ENCODE measurements around the gene SRRM1.
"Not testable (repeated sequence)": the region's sequence is repeated elsewhere in the genome, so short reads cannot be mapped to it uniquely, and the experiment has no call there.

The SRRM1 gene

DNA sequence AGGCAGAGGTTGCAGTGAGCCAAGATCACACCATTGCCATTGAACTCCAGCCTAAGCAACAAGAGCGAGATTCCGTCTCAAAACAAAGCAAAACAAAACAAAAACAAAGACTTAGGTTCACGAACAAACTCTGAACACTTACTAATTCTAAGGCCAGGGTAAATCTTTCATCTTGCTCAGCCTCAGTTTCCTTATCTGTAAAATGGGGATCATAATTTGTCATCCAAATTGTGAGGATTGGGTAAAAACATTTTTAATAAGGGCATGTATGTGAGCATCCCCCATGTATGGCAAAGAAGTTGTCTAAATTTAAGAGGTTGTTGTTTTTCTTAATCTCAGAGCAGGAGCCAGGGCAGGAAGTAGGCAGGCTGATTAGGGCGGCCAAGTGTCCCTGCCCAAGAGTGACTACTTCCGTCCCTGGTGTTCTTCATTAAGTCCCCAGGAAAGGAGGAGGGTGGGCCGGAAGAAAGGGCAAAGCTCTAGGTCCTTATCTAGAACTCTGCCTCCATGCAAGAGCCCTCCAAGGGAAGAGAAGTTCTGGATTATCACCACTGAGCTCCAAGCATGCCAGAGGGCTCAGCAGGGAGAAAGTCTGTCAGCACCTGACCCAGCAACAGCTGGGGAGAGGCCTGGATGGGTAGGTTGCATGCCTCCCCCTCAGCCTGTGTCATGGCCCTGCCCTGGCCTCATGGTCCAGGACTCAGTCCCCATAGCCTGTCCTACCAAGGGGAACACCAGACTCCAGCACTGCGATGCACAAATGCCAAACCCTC is 52.3 kb downstream of the SRRM1 start:
- no peak overlapping the region for H3K27ac Mint-ChIP-seq

GRCh38 chr1:24696041-24696755 is 53.1 kb downstream of the SRRM1 start:
- Mint-ChIP-seq H3K9me3 (no peaks in the 10 kb centered on the region), H3K4me3 (no peak overlapping the region), H3K36me3 (ENCODE audit: low read depth) (no peaks in the 10 kb centered on the region), H3K27me3 (ENCODE audit: low read depth) (peaks cover 4% of the 10 kb centered on the region), H3K4me1 (ENCODE audit: low read depth) (peaks cover 9% of the 10 kb centered on the region), H3K27ac (no peak overlapping the region)

More for the DNA sequence above, 52.3 kb downstream of the SRRM1 start:
- H3K4me3 Mint-ChIP-seq = no peak overlapping the region
- no peaks in the 10 kb centered on the region for H3K9me3 Mint-ChIP-seq
- H3K27me3 Mint-ChIP-seq (ENCODE audit: low read depth) = peaks cover 4% of the 10 kb centered on the region
- no peaks in the 10 kb centered on the region for H3K36me3 Mint-ChIP-seq (ENCODE audit: low read depth)
- peaks cover 9% of the 10 kb centered on the region for H3K4me1 Mint-ChIP-seq (ENCODE audit: low read depth)

DNA sequence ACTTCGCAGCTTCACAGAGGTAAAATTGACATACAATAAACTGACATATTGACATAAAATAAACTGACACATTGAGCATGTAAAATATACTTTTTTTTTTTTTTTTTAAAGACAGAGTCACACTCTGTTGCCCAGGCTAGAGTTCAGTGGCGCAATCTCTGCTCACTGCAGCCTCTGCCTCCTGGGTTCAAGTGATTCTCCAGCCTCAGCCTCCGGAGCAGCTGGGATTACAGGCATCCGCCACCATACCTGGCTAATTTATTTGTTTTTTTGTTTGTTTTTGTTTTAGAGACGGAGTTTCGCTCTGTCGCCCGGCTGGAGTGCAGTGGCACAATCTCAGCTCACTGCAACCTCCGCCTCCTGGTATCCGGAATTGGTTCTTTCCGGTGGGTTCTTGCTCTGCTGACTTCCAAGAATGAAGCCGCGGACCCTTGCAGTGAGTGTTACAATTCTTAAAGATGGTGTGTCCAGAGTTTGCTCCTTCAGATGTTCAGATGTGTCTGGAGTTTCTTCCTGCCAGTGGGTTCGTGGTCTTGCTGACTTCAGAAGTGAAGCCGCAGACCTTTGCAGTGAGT is 53.7 kb downstream of the SRRM1 start:
- no peak overlapping the region for H3K4me3 Mint-ChIP-seq
- H3K4me1 Mint-ChIP-seq (ENCODE audit: low read depth) = peaks cover 9% of the 10 kb centered on the region
- no peaks in the 10 kb centered on the region for H3K36me3 Mint-ChIP-seq (ENCODE audit: low read depth)
- peaks cover 4% of the 10 kb centered on the region for H3K27me3 Mint-ChIP-seq (ENCODE audit: low read depth)
- no peak overlapping the region for H3K27ac Mint-ChIP-seq
- H3K9me3 Mint-ChIP-seq = no peaks in the 10 kb centered on the region

- H3K4me3 Mint-ChIP-seq; H3K27ac Mint-ChIP-seq; H3K4me1 Mint-ChIP-seq (ENCODE audit: low read depth); H3K36me3 Mint-ChIP-seq (ENCODE audit: low read depth); H3K9me3 Mint-ChIP-seq; H3K27me3 Mint-ChIP-seq (ENCODE audit: low read depth): not testable (repeated sequence)
These were observed 54.4 kb downstream of the SRRM1 start for GRCh38 chr1:24697453-24698001.

- not testable (repeated sequence) for H3K27me3 Mint-ChIP-seq (ENCODE audit: low read depth); H3K9me3 Mint-ChIP-seq; H3K4me3 Mint-ChIP-seq; H3K4me1 Mint-ChIP-seq (ENCODE audit: low read depth); H3K27ac Mint-ChIP-seq; H3K36me3 Mint-ChIP-seq (ENCODE audit: low read depth)
These were observed 55.2 kb downstream of the SRRM1 start for GRCh38 chr1:24698326-24698725.

- no peaks in the 10 kb centered on the region for H3K36me3 Mint-ChIP-seq (ENCODE audit: low read depth)
- no peaks in the 10 kb centered on the region for H3K9me3 Mint-ChIP-seq
- no peaks in the 10 kb centered on the region for H3K27me3 Mint-ChIP-seq (ENCODE audit: low read depth)
- H3K4me3 Mint-ChIP-seq = no peak overlapping the region
- peaks cover 8% of the 10 kb centered on the region for H3K4me1 Mint-ChIP-seq (ENCODE audit: low read depth)
- H3K27ac Mint-ChIP-seq = no peak overlapping the region
These were observed 56.5 kb downstream of the SRRM1 start for GRCh38 chr1:24699628-24700027.

DNA sequence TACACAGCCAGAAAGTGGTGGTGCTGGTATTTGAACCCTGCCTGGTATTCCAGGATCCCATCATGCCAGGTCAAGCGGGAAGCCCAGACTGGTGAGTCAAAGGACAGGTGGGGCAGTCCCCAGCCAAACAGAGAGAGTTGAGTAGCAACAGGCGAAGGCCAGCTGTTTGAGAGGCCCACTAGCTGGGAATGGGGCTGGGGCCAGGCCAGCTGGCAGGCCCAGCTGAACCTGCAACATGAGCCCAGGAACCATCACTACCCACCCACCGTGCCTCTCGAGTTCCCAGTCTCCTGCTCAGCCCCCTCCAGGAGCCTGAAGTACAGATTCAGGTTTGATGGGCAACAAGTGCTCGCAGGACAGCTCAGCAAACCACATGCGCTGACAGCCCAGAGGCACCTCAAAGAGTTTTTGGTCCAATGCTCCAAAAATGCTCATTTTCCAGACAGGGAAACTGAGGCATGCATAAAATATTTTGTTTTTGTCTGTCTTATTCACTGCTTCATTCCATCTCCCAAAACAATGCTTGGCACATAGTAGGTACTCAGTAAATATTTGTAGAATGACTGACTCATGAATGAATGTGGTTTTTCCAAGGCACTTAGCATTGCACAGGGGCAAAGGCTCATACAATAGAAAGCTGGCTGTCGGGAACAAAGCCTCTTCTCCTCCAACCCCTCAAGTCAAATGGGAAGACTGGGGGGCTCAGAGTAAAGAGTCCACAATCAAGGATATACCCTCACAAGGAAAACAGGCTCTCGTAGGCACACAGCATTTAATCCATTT is 59.6 kb downstream of the SRRM1 start:
- peaks cover 7% of the 10 kb centered on the region for H3K4me1 Mint-ChIP-seq (ENCODE audit: low read depth)
- H3K27ac Mint-ChIP-seq = no peak overlapping the region
- H3K9me3 Mint-ChIP-seq = no peaks in the 10 kb centered on the region
- H3K4me3 Mint-ChIP-seq = no peak overlapping the region
- H3K36me3 Mint-ChIP-seq (ENCODE audit: low read depth) = no peaks in the 10 kb centered on the region
- no peaks in the 10 kb centered on the region for H3K27me3 Mint-ChIP-seq (ENCODE audit: low read depth)

- Mint-ChIP-seq H3K27ac (peak overlapping the region; percentile 49), H3K36me3 (ENCODE audit: low read depth) (no peaks in the 10 kb centered on the region), H3K27me3 (ENCODE audit: low read depth) (no peaks in the 10 kb centered on the region), H3K4me3 (no peak overlapping the region), H3K4me1 (ENCODE audit: low read depth) (peaks cover 13% of the 10 kb centered on the region), H3K9me3 (no peaks in the 10 kb centered on the region)
These were observed 61.5 kb downstream of the SRRM1 start for GRCh38 chr1:24704411-24705259.

GRCh38 chr1:24705260-24706073 is 62.4 kb downstream of the SRRM1 start:
- H3K4me3 Mint-ChIP-seq = peak overlapping the region; percentile 26
- no peaks in the 10 kb centered on the region for H3K9me3 Mint-ChIP-seq
- peaks cover 21% of the 10 kb centered on the region for H3K4me1 Mint-ChIP-seq (ENCODE audit: low read depth)
- peak overlapping the region; percentile 46 for H3K27ac Mint-ChIP-seq
- no peaks in the 10 kb centered on the region for H3K27me3 Mint-ChIP-seq (ENCODE audit: low read depth)
- no peaks in the 10 kb centered on the region for H3K36me3 Mint-ChIP-seq (ENCODE audit: low read depth)

- H3K27ac Mint-ChIP-seq; H3K36me3 Mint-ChIP-seq (ENCODE audit: low read depth); H3K4me3 Mint-ChIP-seq; H3K27me3 Mint-ChIP-seq (ENCODE audit: low read depth); H3K9me3 Mint-ChIP-seq: not testable (repeated sequence)
- H3K4me1 Mint-ChIP-seq (ENCODE audit: low read depth) = peaks cover 21% of the 10 kb centered on the region
These were observed 62.9 kb downstream of the SRRM1 start for GRCh38 chr1:24706074-24706389.

- H3K27ac Mint-ChIP-seq = no peak overlapping the region
- no peak overlapping the region for H3K4me3 Mint-ChIP-seq
- no peaks in the 10 kb centered on the region for H3K36me3 Mint-ChIP-seq (ENCODE audit: low read depth)
- no peaks in the 10 kb centered on the region for H3K9me3 Mint-ChIP-seq
- no peaks in the 10 kb centered on the region for H3K27me3 Mint-ChIP-seq (ENCODE audit: low read depth)
- peaks cover 21% of the 10 kb centered on the region for H3K4me1 Mint-ChIP-seq (ENCODE audit: low read depth)
These were observed 64.6 kb downstream of the SRRM1 start for GRCh38 chr1:24707687-24708086.

- Mint-ChIP-seq H3K27ac (peak overlapping the region; percentile 36), H3K4me1 (ENCODE audit: low read depth) (peaks cover 21% of the 10 kb centered on the region), H3K4me3 (no peak overlapping the region), H3K9me3 (no peaks in the 10 kb centered on the region), H3K27me3 (ENCODE audit: low read depth) (no peaks in the 10 kb centered on the region), H3K36me3 (ENCODE audit: low read depth) (no peaks in the 10 kb centered on the region)
These were observed 65.8 kb downstream of the SRRM1 start for GRCh38 chr1:24708938-24709337.

GRCh38 chr1:24709791-24710441 is 66.8 kb downstream of the SRRM1 start:
- Mint-ChIP-seq H3K27ac (peak overlapping the region; percentile 86), H3K27me3 (ENCODE audit: low read depth) (no peaks in the 10 kb centered on the region), H3K9me3 (no peaks in the 10 kb centered on the region), H3K4me3 (no peak overlapping the region), H3K36me3 (ENCODE audit: low read depth) (no peaks in the 10 kb centered on the region), H3K4me1 (ENCODE audit: low read depth) (peaks cover 19% of the 10 kb centered on the region)
